DMS79 (cell line): Measurements from ENCODE around the gene CAMK1G.
A peak's percentile ranks its signal among the peaks of the same experiment; 100 is the strongest.

ENCODE experiments used
- DNase-seq: peaks from one replicate; lab custom pipeline; 2025; lab: John Stamatoyannopoulos, UW

The CAMK1G gene

DNA sequence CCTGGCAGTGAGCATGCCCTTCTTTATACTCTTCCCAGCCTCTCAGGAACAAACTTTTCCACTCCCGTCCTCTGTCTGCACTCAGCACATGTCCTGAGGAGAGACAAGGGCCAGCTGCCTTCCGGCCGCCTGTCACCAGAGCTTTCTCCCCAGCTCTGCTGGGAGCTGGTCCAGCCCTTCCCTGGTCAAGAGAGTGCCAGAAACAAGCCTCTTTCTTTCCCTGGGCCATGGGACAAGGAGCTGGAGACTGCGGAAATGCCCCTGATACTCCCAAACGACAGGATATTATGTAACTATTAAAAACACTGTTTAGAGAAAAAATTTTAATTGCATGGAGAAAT is 58.3 kb downstream of the CAMK1G start:
- DNase-seq, result no peak

GRCh38 chr1:209642816-209643215 is 59.3 kb downstream of the CAMK1G start:
- DNase-seq, result no peak

- no peak for DNase-seq
These were observed 59.9 kb downstream of the CAMK1G start for GRCh38 chr1:209643285-209644020.

DNA sequence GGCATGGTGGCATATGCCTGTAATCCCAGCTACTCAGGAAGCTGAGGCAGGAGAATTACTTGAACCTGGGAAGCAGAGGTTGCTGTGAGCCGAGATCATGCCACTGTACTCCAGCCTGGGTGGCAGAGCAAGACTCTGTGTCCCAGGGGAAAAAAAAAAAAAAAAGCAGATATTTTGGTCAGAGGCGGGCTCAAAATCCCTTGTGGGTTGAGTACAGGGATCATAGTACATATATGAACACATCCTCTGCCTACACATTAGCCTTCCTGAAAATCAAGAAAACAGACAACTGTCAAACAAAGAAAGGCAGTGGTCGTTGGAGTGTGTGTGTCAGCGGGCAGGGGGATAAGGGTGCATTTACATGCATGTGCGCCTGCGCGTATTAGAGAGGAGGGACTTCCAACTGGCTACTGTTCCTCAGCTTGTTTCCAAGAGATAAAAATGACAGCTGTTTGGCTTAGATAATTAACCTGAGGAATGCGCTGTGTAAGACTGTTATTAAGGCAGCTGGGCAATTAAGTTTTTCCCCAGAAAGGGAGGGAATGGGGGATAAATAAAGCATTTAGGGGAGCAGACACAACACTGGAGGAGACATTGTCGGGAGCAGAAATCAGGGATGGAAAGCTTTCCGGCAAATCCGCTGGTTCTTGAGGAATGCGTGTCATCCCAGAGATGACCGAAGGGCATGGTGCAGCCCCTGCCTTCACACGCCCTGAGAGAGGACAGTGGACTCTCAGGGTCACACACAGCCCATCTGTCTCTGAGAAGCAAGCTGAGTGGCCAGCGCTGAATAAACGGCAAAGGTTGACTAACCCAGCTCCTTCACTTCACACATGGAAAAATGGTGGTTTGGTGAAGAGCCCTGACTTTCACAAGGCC is 62.3 kb downstream of the CAMK1G start:
- no peak for DNase-seq

DNA sequence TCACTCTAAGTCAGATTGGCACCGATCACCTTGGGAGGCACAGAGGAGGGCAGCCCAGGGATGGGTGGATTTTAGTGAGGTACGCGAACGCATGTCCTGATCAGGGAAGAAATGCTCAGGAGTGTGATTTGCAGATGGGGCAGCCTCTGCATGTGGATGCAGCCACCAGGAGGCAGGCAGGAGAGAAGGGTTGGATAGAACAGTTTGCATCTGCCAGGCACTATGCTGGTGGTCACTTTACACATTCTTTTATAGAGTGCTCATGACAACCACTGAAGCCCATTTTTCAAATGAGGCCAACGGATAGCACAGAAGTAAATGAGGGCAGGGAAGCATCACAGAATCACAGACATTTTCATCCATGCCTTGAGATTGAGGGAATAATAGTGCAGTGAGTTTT is 63.0 kb downstream of the CAMK1G start:
- no peak for DNase-seq

GRCh38 chr1:209647156-209647555 is 63.6 kb downstream of the CAMK1G start:
- DNase-seq, result no peak

DNA sequence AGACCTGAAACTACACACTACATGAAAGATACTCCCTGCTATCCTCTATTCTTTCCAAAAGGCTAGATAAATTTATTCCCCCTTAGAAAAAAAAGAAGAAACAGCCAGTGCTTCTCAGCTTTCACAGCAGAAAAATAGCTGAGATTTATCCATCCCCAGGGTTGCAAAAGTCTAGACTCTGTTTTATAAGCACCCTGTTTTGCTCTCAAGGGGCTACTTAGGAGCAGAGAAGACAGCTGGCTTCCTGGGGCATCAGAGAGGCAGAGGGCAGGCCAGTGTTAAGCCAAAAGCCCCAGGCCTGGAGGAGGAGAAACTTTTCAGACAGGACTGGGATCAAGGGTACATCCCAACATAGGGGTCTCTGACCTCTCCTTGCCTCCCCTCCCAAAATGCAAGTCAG is 64.8 kb downstream of the CAMK1G start:
- DNase-seq, result no peak

- no peak for DNase-seq
These were observed 65.6 kb downstream of the CAMK1G start for GRCh38 chr1:209648931-209649776.

DNA sequence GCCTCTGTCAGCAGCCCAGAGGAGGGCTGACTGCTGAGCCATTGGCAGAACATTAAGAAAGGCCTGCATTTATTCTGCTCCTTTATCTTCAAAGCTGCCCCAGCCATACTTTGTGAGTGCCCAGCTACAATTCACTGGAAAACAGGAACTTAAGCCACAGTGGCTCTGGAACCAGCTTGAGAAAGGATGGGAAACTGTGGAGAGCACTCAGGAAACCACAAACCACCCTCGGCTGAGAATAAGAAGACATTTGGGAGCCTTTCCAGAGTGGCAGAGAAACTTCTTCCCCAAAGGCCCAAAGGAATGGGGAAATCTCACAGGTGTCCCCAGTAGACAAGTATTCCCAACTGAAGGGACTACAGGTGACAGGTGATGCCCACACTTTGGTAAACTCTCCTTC is 66.9 kb downstream of the CAMK1G start:
- peak; percentile 29 for DNase-seq

DNA sequence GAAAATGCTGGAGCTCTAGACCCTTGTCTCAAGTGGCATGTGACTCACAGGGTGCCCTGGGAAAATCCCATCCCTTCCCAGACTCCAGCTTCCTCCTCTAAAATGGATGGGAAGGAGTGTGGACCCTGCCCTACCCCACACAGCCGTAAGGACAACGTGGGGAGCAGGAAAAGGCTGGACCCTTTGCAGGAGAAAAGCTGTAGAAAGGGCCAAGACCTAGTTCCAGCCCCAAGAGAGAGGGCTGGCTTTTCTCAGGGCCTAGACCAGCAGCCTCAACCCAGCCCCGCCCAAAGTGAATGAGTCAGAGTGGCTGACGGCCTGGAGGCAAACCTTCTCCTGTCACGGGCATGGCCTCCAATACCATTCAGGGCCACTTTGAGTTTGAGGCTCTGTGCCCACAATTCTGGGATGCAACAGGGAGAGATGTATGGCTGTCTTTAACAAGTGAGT is 67.6 kb downstream of the CAMK1G start:
- peak; percentile 15 for DNase-seq

- no peak for DNase-seq
These were observed 68.7 kb downstream of the CAMK1G start, which contains the start of gene LAMB3 for GRCh38 chr1:209652121-209652735. Gene LAMB3, minus strand, starts transcription at chr1:209652425. Its CDS starts 1,481 bp downstream, at chr1:209650944.

- DNase-seq, result peak; percentile 98
These were observed 69.4 kb downstream of the CAMK1G start for GRCh38 chr1:209652873-209653401.

GRCh38 chr1:209653915-209654351 is 70.4 kb downstream of the CAMK1G start:
- no peak for DNase-seq

DNA sequence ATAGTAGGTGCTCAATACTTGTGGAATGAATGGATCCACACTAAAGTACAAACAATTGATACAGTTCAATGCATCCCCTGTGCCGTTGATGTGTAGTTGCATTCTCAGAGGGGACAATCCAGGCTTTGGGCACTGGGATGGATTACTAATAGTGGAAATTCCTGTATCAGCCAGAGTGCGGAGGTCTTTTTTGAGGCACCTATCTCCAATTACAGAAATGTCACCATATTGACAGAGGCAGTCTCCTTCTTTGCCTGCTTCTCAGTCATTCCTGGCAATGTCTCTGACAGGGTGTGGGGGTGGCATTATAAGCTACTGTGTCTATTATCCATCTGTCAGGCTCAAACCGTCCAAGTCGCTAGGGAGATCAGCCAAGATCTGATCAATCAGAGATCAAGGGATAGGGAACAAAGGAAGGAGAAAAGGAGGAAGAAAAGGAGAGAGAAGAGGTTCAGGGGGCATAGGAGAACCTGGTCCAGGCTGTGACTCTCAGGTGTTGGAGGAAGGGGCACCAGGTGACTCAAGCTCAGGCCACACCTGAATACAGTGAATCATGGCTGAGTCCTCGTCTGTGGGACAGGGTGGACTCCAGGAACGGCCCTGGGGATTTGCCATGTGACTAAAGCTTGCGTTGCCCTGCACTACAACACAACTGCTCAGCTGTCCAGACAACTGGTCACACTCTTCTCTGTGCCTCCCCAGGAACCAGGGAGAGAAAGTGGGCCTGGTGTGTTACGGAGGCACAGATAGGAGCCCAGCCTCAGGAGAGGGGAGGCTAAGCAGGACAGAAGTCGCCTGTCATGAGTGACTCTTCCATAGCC is 72.1 kb downstream of the CAMK1G start:
- DNase-seq, result no peak

GRCh38 chr1:209657140-209657879 is 73.8 kb downstream of the CAMK1G start:
- no peak for DNase-seq

- no peak for DNase-seq
These were observed 74.4 kb downstream of the CAMK1G start for GRCh38 chr1:209657918-209658317.

DNA sequence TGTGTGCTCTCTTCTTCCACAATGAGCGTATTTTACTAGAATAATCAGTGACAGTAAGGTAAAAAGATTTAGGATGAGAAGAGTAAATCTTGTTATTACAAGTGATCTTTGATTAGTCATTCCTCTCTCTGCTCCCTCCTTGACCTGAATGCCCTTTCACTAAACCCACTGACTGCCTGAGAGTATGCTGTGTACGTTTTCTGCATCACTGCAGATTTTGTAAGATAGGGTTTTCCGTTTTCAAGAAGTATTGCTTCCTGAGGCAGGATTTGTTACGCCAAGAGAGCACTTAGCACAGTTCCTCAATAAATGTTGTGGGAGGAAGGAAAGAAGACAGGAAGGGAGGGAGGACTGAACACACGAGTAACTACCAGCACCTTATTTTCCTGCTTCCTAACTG is 76.4 kb downstream of the CAMK1G start:
- DNase-seq, result no peak

DNA sequence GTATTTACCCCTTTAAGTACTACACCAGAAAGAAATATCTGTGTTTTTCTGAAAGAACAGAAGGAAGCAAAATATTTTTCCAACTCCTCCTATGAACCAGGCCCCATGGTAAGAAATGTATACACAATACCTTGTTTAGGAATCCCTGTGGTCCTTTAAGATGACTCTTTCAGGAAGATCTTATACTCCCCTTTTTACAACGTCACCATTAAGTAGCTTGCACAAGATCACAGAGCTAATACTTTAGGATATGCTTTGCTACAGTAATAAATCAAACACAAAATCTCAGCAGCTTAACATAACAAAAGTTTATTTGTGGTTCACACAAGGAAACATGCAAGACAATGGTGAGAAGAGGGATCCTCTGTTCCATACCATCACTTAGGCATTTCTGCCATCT is 77.6 kb downstream of the CAMK1G start:
- DNase-seq, result no peak

DNA sequence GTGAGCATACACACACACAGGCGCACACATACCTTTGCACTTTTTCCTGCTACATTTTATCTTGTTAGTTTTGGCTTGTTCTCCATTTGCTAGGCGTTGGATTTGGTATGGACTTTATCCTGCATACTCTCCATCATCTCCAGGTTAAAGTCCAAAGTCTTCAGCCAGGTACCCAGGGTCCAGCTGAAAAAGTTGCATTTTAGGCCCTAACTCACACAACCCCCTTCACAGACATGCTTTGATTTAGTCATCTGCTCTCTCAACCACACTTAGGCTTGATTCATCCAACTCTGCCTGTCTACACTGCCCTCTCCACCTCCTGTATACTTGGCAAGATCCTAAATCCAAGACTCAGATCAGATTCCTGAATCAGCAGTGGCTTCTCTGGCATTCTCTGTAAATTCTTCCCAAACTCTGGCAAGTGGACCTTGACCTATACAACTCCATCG is 79.4 kb downstream of the CAMK1G start:
- no peak for DNase-seq
